ENCODE measurements around the gene LZIC. TPM values are rescaled to one million over a fixed set of nuclear protein-coding genes. Genes with fewer than 3 reads are reported as not detected.

The LZIC gene
- total RNA-seq, 2 donors from 2014 or later, result 27.7 to 40.0 TPM

DNA sequence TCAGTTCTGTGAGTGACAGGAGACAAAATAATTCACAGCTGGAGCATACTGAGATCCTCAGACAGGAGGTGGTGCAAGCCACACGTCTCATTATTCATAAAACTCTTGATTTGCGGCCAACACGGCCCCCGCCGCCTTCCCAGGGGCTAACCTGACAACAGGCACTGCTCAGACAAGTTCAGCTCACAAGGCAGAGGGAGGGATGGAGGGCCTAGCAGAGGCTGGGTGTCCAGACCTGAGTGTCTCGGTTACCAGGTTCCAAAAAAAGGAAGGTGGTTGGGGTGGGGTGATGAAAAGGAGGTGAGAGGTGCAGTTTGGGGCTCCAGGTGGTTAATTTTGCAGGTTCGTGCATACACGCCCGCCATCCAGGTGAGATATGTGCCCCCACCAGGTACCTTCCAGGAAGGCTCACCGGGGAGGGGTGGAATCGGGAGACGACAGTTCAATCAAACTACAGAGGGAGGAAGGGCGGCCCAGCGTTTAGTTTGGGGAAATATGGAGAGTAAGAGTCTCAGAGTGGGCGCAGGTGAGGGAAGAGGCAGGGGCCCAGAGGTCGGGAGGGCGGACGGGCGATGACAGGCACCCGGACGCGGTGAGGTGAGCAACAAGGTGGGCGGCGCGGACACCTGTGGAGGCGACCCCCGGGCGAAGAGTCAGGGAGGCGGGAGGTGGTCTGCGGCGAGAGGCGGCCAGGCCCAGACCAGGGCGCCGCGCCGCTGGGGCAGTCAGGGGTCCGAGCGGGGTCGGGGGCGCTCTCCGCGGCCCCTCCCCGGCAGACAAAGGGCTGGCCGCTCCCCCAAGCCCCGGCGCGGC is 33.8 kb downstream of the LZIC start:
- WGBS, 2 experiments (ENCODE audit: insufficient coverage in 1 of 2, insufficient read length in 1 of 2), result 6 to 21% methylated on average over 15 to 47 of the region's 47 CpGs
- peak overlapping the region; percentile 94 for H3K4me3 Mint-ChIP-seq
- no peaks in the 10 kb centered on the region for H3K27me3 Mint-ChIP-seq (ENCODE audit: insufficient read depth)
- peak overlapping the region; percentile 92 for H3K27ac Mint-ChIP-seq
- Histone ChIP-seq H3K27ac (ENCODE audit: low read depth, low read length) (no peak overlapping the region), H3K4me3 (ENCODE audit: low read length) (peak overlapping the region; percentile 83), H3K9ac (ENCODE audit: extremely low read depth, low read length, poor library complexity, severe bottlenecking) (peak overlapping the region; percentile 63), H3K9me3 (ENCODE audit: control insufficient read depth, low read length) (no peaks in the 10 kb centered on the region), H3K27me3 (ENCODE audit: control insufficient read depth, insufficient read depth, low read length, poor library complexity, severe bottlenecking) (no peaks in the 10 kb centered on the region), H3K36me3 (ENCODE audit: control insufficient read depth, insufficient read depth, low read length) (no peaks in the 10 kb centered on the region), H3K4me1 (ENCODE audit: control insufficient read depth, insufficient read depth, low read length) (no peaks in the 10 kb centered on the region)
- peak; percentile 74 for DNase-seq
- no peaks in the 10 kb centered on the region for H3K9me3 Mint-ChIP-seq
- TF ChIP-seq, protein P1, sequence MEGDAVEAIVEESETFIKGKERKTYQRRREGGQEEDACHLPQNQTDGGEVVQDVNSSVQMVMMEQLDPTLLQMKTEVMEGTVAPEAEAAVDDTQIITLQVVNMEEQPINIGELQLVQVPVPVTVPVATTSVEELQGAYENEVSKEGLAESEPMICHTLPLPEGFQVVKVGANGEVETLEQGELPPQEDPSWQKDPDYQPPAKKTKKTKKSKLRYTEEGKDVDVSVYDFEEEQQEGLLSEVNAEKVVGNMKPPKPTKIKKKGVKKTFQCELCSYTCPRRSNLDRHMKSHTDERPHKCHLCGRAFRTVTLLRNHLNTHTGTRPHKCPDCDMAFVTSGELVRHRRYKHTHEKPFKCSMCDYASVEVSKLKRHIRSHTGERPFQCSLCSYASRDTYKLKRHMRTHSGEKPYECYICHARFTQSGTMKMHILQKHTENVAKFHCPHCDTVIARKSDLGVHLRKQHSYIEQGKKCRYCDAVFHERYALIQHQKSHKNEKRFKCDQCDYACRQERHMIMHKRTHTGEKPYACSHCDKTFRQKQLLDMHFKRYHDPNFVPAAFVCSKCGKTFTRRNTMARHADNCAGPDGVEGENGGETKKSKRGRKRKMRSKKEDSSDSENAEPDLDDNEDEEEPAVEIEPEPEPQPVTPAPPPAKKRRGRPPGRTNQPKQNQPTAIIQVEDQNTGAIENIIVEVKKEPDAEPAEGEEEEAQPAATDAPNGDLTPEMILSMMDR (conservative IDR thresholded peaks at IDR 0.05), result no peak
- peaks cover 28% of the 10 kb centered on the region for H3K4me1 Mint-ChIP-seq
- no peaks in the 10 kb centered on the region for H3K36me3 Mint-ChIP-seq (ENCODE audit: low read depth)

DNA sequence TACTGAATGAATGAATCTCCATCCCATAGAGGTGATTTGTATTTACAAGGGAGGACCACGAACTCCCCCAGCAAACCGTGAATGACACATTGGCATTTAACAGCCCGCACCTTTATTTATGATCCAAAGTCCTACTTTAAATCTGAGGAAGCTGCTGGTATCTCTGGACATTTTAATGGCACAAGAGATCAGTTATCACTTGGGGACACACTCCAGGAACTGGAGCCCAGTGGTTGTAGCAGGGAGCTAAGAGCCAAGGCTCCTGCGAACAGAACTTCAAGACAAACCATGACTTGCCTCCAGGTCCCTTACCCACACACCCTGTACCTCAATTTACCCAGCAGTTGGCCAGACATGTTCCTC is 34.3 kb downstream of the LZIC start:
- peak overlapping the region; percentile 83 for H3K4me3 ChIP-seq (ENCODE audit: low read length)
- DNase-seq, result no peak
- no peaks in the 10 kb centered on the region for H3K9me3 Mint-ChIP-seq
- H3K27me3 ChIP-seq (ENCODE audit: control insufficient read depth, insufficient read depth, low read length, poor library complexity, severe bottlenecking), result no peaks in the 10 kb centered on the region
- H3K27ac ChIP-seq (ENCODE audit: low read depth, low read length), result no peak overlapping the region
- H3K4me3 Mint-ChIP-seq, result peak overlapping the region; percentile 94
- peak overlapping the region; percentile 92 for H3K27ac Mint-ChIP-seq
- no peaks in the 10 kb centered on the region for H3K4me1 ChIP-seq (ENCODE audit: control insufficient read depth, insufficient read depth, low read length)
- H3K9me3 ChIP-seq (ENCODE audit: control insufficient read depth, low read length), result no peaks in the 10 kb centered on the region
- WGBS, 2 experiments (ENCODE audit: insufficient coverage in 1 of 2, insufficient read length in 1 of 2), result 89 to 100% methylated on average over 3 to 4 of the region's 4 CpGs
- peak overlapping the region; percentile 63 for H3K9ac ChIP-seq (ENCODE audit: extremely low read depth, low read length, poor library complexity, severe bottlenecking)
- no peaks in the 10 kb centered on the region for H3K27me3 Mint-ChIP-seq (ENCODE audit: insufficient read depth)
- TF ChIP-seq, protein P1 (conservative IDR thresholded peaks at IDR 0.05), result no peak
- peaks cover 31% of the 10 kb centered on the region for H3K4me1 Mint-ChIP-seq
- no peaks in the 10 kb centered on the region for H3K36me3 ChIP-seq (ENCODE audit: control insufficient read depth, insufficient read depth, low read length)
- no peaks in the 10 kb centered on the region for H3K36me3 Mint-ChIP-seq (ENCODE audit: low read depth)

DNA sequence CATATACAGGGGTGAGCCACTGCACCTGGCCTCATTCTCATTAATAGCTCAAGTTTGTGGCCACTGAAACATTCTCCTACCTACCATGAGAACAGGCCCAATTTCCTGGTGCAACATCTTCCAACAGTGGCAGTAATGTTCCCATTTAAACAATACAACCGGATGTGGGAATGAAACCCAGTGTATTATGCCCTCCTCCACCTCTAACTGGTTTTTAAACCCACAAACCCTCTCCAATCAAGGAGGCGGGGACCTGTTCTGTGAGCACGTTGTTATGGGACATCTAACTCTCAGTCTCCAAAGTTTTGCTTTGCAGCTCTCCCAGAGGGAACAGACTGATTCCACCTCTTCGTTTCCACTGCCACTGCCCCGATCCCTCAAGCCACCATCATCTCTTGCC is 35.8 kb downstream of the LZIC start:
- H3K27me3 Mint-ChIP-seq (ENCODE audit: insufficient read depth), result no peaks in the 10 kb centered on the region
- no peaks in the 10 kb centered on the region for H3K9me3 Mint-ChIP-seq
- peaks cover 31% of the 10 kb centered on the region for H3K4me1 Mint-ChIP-seq
- TF ChIP-seq, protein P1 (conservative IDR thresholded peaks at IDR 0.05), result no peak
- H3K27ac Mint-ChIP-seq, result peak overlapping the region; percentile 35
- Histone ChIP-seq H3K9ac (ENCODE audit: extremely low read depth, low read length, poor library complexity, severe bottlenecking) (no peak overlapping the region), H3K27me3 (ENCODE audit: control insufficient read depth, insufficient read depth, low read length, poor library complexity, severe bottlenecking) (no peaks in the 10 kb centered on the region), H3K27ac (ENCODE audit: low read depth, low read length) (no peak overlapping the region), H3K4me1 (ENCODE audit: control insufficient read depth, insufficient read depth, low read length) (no peaks in the 10 kb centered on the region), H3K36me3 (ENCODE audit: control insufficient read depth, insufficient read depth, low read length) (no peaks in the 10 kb centered on the region), H3K9me3 (ENCODE audit: control insufficient read depth, low read length) (no peaks in the 10 kb centered on the region), H3K4me3 (ENCODE audit: low read length) (no peak overlapping the region)
- DNase-seq, result no peak
- no peak overlapping the region for H3K4me3 Mint-ChIP-seq
- peaks cover 2% of the 10 kb centered on the region for H3K36me3 Mint-ChIP-seq (ENCODE audit: low read depth)
- WGBS, 2 experiments (ENCODE audit: insufficient coverage in 1 of 2, insufficient read length in 1 of 2), result 94 to 95% methylated on average over 5 of the region's 5 CpGs

Measured in endodermal cell (in vitro differentiated cells).